SKM-1 (cell line): ENCODE measurements around the gene CELA1.
A peak's percentile ranks its signal among the peaks of the same experiment; 100 is the strongest.
"Not testable (repeated sequence)": the region's sequence is repeated elsewhere in the genome, so short reads cannot be mapped to it uniquely, and the experiment has no call there.

Experiments
- DNase-seq: peaks from one replicate; lab custom pipeline; 2025; ENCODE audit not compliant: unreplicated experiment; lab: John Stamatoyannopoulos, UW

Gene CELA1

DNA sequence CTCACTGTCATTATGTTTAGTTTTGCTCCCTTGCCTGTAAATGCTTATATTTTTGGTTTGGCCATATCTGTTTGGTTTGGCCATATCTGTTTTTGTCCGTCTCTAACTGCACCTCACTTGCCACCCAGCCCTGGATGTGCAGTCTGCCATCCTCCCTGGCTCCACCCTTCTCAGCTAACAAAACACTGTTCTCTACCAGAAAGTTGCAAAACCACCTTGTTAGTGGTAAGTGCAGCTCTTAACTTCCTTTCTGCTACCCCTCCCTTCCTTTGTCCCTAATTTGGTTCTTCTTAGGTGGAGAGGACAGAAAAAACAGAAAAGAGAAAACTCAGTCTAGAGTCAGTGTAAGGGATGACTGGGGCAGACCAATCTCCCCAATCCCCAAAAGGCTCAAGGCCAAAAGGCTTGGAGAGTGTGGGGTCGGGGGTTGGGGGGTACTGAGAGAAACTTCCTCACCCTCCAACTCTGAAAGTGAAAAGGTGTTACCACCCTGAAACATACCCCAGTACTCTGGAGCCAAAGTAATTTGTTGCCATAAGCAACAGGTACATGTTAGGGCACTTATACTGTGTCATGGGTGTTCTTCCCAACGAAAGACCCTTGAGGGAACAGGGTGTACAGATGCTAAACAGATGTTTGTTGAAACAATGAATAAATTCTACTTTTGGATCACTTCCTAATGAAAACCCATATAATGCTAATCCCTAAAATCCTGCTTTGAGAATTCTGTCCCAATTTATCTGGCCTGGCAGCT is 27.5 kb downstream of the CELA1 start:
- peak; percentile 34 for DNase-seq

DNA sequence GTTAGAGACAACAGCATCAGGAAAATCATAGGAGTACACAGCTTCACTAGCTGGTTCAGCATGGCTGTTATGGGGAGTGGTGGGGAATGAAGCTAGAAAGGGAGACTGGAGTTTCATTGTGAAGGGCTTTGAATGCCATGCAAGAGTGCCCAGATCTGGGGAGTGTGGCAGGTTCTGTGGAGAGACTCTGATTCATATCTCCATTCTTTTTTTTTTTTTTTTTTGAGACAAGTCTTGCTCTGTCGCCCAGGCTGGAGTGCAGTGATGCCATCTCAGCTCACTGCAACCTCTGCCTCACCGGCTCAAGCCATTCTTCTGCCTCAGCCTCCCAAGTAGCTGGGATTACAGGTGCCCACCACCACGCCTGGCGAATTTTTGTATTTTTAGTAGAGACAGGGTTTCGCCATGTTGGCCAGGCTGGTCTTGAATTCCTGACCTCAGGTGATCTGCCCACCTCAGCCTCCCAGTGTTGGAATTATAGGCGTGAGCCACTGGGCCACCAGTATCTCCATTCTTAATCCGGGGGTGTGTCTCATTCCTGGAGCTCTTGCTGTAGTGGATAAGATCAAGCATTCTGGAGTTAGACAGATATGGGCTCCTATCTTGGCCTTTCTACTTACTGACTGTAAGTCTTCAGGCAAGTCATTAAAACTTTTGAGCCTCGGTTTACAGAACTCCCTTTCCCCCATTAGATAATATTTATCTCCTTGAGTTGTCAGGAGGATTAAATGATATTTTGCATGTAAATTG is 28.2 kb downstream of the CELA1 start:
- DNase-seq, result not testable (repeated sequence)

DNA sequence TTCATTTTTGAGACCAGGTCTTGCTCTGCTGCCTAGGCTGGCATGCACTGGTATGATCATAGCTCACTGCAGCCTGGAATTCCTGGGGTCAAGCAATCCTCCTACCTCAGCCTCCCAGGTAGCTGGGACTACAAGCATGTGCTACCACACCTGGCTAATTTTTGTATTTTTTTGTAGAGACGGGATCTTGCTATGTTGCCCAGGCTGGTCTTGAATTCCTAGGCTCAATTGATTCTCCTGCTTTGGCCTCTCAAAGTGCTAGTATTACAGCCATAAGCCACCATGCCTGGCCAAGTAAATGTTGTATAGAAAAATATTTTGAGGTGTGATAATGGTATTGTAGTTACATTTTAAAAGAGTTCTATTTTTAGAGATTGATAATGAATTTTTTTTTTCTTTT is 35.1 kb downstream of the CELA1 start:
- DNase-seq, result no peak

DNA sequence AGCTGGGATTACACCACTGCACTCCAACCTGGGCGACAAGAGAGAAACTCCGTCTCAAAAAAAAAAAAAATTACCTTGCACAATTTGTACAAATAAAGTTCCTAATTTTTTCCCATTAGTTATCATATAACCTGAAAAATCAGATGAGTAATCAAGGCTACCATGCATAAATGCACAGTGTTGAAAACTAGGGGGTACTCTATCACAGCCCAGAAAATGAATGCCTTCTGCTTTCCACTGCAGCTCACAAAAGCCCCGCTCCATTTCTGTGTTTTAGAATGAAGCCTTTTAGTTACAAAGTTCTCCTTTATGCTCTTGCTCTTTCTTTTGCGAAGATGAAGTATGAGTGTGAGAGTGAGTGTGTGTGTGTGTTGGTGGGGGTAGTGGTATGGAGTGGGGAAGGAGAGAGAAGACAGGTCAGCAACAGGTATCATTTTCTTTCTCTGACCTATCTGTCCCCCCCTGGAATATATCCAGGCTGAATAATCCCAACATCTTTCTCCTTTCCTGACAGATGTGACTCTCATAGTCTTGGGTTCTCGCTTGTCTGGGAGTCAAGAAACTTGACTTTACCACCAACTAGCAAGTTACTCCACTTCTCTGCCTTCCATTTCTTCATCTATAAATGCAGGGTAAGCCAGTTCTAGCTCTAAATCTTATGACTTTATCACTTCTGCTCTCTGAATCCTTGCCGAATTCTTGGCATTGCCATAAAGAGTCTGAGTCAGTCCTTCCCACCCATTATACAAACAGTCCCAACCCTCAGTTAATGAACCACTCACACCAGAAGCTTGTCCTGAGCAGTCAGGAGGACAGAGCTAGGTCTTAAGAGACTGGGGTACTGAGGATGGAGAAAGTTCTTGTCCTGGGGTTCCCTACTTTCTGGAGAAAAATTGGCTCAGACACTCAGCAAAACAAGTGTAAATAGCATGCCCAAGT is 38.6 kb downstream of the CELA1 start:
- DNase-seq, result no peak

DNA sequence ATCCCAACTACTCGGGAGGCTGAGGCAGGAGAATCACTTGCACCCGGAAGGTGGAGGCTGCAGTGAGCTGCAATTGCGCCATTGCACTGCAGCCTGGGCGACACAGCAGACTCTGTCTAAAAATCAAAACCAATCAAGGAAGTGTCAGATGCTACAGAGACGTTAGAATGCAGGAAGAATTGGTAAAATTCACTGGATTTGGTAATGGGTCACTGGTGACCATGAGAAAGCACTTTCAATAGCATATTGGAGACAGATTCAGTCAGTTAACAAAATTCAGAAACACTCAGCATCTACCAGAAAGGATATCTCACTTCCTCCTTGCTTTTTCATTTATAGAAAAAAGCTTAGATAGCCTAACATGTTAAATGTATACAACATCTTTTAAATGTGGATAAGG is 40.0 kb downstream of the CELA1 start:
- DNase-seq, result no peak

DNA sequence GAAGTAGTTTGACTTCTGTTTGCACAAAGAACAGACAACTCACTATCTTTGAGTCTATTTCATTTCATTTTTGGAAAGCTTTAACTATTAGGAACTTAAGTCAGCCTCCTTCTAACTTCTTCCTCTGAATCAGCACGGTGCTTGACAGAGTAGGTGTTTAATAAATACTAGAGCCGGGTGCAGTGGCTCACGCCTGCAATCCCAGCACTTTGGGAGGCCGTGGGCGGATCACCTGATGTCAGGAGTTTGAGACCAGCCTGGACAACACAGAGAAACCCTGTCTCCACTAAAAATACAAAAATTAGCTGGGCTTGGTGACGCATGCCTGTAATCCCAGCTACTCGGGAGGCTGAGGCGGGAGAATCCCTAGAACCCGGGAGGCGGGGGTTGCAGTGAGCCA is 45.7 kb downstream of the CELA1 start:
- DNase-seq, result not testable (repeated sequence)

DNA sequence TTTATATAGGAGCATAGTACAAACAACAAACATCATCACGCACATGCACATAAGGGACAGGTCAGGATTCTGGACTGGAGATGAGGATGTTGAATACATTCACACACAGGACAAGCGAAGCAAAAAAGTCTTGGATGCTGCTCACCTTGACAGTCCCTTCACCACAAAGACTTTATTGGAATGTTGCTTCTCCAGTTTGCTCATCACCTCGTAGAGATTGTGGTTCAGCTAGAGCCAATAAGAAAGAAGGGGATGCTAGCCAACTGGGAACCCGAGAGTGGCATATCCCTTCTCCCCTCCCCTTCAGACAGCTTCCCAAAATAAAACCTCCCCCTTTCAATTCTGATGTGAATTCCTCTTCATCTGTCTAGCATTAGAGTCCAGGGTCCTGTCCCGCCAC is 50.8 kb downstream of the CELA1 start:
- DNase-seq, result no peak

DNA sequence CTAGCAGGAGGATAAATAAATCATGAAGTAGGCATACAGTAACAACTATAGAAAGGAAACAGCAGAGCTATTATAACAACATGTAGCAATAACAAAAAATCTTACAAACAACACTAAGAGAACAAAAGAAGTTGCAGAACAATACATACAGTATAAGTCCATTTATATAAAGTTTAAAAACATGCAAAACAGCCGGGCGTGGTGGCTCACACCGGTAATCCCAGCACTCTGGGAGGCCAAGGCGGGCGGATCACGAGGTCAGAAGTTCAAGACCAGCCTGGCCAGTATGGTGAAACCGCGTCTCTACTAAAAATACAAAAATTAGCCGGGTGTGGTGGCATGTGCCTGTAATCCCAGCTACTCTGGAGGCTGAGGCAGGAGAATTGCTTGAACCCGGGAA is 52.4 kb downstream of the CELA1 start:
- DNase-seq, result not testable (repeated sequence)

DNA sequence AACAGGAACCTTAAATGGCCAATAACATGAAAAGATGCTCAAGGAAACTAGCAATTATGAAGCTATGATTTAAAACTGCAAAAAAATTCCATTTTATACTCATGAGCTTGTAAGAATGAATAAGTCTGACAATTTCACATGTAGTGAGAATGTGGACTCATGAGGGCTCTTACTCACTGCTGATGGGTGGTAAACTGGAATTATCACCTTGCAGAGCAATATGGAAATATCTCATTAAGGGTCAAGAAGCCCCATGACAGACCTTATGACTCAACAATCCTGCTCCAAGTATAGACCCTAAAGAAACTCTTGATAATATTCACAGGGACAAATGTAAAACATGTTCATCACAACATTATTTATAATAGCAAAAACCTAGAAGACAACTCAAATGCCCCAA is 52.8 kb downstream of the CELA1 start:
- no peak for DNase-seq

DNA sequence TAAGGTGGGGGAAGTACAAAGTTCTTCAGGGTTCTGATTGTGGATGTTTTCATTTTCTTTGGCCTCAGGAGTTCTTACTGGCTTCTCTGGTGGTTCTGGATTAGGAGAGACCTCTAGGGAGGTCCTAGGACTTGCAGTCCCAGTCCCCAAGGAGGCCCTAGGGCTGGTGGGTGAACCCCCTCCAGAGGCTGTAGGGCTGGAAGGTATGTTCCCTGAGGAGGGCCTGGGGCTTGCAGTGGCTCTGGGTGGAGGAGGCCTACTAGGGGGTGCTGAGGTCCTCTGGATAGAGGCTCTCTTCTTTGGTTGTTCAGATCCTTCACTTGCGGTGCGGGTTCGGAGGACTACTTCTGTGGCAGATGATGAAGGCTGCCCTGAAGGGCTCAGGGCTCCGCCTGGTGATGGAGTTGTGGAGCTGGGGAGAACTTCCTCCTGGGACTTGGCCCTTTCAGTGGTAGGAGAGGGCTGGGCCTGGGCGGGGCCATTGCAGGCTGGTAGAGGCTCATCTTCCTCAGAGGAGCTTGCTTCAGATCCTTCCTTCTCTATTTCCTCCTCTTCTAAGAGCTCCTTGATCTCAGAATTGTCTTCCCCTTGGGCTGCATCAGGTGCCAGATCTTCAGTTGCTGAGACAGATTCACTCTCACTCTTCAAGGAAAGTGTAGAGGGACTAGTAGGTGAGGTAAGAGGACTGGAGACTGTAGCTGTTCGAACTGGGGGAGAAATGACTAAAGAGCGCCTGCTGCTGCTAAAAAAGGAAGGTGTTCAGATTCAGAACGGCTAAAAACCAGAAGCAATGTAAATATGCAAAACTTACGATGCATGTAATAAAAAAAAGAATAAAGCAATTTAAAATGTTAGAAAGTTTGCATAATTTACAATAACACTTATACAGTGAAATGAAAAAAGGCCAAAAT is 54.6 kb downstream of the CELA1 start:
- DNase-seq, result peak; percentile 5

DNA sequence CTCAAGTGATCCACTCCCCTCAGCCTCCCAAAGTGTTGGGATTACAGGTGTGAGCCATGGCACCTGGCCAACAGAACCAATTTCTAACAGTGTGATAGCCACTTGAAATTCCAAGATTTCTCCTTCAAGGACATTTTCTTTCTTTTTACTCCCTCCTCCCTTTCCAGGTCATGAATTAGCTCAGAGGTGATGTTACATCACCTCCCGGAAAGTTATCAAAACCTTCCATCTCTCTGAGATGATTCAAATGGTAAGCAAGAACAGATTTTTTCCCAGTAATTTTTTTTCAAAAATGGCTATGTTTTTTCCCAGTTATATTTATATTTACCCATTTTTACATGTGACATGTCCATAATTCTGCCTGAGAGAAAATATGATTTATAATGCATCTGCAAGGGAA is 60.6 kb downstream of the CELA1 start:
- DNase-seq, result no peak

DNA sequence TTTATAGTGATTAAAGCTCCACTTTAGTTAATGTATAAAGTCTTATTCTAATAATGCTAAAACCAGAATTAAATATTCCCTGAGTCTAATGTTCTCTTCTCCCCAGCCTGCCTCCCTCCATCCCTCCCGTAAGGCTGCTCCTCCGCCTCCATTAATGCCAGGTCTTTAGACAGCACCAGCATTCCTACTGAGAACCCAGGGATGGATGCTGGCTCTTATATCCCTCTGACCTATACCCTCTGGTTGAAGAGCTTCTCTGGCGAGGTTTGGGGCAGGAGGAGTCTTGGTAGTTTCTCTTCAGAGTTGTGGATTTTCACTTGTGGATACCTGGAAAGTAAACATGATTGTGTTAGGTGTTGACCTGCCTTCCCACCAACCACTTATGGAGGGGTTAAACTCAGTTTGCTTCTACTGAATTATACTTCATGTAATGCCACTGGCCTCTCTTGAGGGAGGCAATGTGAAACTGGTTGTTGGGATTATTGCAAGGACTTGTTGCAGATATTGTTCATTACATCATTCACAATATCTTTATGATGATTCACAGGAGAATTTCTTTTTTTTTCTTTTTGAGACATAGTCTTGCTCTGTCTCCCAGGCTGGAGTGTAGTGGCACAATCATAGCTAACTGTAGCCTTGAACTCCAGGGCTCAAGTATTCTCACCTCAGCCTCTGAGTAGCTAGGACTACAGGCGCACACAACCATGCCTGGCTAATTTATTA is 65.1 kb downstream of the CELA1 start:
- DNase-seq, result no peak
